Mucosa of gallbladder (tissue), 1 donor: ENCODE data around the gene IQCK. TPM values are rescaled to one million over a fixed set of nuclear protein-coding genes. Genes with fewer than 3 reads are reported as not detected.

Experiments used
- DNase-seq: peaks from one replicate; pipeline ENCODE4 v3.0.0-alpha.2; 2020; ENCODE audit warnings: low spot score
- total RNA-seq: library from RNA; stranded (reverse); gene quantifications from one replicate; pipeline ENCODE4 v1.2.1, GENCODE V29; 2021
- donor health status: DM: no; HTN: no; CAD: no.

IQCK gene
- total RNA-seq, 1 donor from 2014 or later: 23.7 TPM

DNA sequence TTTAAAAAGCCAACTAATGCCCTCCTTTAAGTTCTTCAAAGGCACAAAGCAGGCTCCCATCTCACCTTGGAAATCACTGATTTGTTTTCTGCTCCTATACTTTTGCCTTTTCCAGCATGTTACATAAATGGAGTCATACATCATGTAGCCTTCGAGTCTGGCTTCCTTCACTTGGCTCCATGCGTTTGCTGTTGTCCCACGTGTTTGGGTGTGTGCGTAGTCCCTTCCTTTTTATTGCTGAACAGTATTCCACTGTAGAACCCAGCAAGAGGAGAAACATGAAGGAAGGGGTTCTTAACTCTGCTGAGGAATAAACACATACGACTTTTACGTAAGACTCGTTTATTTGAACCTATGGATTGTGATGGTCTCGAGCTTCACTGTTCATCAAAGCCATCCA, 84.5 kb downstream of the IQCK start:
- DNase-seq: no peak

DNA sequence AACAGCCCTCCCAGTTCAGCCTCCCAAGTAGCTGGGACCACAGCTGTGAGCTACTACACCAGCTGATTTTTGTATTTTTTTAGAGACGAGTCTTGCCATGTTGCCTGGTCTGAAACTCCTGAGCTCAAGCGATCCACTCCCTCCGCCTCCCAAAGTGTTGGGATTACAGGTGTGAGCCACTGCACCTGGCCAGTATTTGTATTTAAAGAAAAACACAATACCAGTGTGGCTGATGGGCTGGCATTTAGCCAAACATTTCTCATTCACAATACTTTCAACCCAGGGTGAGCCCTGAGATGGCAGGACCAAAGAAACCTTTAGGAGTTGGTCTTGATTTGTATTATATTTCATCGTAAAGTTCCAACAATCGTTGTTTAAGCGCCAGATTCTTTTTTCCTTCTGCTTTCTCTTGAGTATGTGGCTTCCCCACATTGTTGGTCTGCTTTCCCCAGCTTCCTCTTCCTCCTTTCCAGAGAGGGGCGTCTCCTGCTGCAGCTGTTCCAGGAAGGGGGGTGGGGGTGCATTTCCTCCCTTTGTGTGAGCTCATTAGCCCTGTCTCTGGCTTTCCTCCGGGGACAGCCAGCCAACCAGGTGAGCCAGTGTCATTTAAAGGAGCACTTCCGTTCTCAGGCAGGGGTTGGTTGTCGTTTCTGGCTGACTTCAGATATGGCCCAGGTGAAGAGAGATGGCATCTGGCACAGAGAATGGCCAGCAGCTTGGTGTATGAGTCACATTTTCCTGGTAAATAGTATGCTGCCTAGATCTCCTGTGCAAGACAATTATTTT, 86.7 kb downstream of the IQCK start:
- DNase-seq: peak; percentile 60

DNA sequence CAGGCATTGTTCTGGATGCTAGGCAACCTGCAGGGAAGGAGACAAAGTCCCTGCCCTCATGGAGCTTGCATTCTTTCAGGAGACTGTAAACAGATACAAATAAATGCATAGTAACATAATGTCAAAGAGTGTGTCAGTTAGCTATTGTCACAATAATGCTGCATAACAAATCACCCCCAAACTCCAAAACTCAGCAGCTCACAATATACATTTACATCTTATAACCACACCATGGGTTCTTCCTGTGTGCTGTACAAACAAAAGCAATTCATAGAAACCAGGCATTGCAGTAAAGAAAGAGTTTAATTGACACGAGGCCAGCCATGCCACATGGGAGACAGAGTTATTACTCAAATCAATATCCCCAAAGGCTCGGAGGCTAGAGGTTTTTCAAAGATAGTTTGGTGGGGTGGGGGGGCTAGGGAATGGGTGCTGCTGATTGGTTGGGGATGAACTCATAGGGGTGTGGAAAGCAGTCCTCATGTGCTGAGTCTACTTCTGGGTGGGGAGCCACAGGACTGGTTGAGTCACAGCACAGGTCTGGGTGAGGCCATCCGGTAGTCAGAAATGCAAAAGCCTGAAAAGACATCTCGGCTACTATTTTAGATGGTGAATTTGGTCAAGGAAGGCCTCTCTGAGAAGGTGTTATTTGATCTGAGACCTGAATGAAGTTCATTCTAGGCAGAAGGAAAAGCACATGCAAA, 87.5 kb downstream of the IQCK start:
- no peak for DNase-seq

DNA sequence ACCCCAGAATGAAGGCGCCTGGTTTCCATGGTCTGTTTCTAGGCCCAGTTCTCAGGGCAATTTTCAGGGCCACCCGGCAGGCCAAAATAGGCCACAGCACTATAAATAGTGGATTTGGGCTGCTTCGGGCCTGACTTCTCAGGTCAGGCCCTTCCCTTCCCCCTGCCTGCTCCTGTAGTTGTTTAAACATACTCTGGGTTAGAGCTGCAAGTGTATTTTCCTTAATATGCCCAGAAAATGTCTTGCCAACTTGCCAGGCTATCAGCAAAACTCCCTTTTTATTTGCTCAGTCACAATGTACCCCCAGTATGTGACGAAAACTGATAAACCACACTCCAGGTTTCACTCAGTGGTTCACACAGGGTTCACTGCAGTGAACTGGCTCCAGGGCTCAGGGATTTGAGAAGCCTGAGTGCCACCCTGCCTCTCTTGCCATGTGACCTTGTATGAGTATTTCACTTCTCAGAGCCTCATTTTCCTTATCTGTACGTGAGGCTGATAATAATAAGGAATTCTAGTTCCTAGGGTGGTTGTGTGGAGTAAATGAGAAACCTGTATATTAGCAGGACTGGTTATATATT, 90.1 kb downstream of the IQCK start:
- peak; percentile 74 for DNase-seq

DNA sequence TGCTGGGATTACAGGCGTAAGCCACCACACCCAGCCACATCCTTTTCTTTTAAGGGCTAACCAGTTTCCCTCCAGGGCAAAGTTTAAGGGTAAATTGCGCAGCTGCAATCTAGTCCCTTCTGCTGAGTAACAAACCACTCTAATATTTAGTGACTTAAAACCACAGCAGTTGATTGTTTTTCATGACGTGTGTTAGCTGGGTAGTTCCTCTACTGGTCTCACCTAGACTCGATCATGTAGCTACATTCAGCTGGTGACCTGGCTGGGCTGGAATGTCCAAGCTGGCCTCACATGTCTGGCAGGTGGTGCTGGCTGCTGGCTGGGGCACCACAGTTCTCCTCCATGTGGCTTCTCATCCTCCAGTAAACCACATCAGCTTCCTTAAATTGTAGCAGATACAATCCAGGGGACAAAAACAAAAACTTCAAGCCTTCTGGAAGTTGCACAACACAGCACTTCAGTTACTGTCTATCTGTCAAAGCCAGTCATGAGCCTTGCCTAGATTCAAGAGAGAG, 91.1 kb downstream of the IQCK start:
- no peak for DNase-seq

DNA sequence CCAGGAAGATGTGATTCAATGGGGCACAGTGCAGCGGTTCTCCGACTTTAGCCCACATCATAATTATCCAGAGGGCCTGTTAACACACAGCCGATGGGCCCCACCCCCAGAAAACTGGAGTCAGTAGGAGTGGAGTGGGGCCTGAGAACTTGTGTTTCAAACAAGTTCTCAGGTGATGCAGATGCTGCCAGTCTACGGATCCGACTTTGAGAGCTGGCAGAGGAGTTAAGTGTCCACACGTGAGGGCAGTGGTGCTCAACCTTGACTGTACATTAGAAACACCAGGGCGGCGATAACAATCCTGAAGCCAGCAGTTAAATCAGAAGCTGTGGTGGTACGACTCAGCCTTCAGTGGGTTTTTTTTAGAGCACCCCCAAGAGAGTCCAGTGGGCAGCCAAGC, 91.6 kb downstream of the IQCK start:
- no peak for DNase-seq

DNA sequence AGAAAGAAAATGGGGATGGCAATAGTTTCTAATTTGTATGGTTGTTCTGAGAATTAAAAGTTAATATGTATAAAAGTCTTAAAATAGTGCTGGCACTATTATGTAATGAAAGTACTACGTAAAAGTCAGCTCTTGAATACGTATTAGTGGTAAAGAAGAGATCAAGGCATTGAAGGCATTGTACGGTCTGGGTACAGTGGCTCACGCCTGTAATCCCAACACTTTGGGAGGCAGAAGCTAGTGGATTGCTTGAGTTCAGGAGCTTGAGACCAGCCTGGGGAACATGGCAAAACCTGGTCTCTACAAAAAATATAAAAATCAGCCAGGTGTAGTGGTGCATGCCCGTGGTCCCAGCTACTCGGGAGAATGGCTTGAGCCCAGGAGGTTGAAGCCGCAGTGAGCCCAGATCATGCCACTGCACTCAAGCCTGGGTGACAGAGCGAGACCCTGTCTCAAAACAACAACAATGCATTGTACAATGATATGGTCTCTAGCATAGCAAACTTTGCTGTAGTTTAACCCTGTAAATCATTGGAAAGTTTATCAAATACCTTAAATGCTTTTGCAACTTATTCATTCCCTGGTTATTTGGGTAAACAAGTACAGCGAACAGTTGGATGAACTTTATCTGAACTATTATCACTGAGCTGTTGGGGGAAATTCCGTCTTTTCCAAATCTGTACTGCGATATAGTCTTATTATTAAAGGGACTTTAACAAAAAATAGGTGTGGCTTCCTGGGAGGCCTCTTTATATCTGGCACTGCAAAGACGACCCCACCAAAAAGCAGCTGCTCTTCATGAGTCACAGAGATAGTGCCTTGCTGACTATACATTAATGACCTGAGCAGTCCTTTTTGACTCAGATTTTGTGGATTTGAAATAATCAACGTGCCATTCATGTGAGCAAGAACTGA, 93.0 kb downstream of the IQCK start:
- no peak for DNase-seq

DNA sequence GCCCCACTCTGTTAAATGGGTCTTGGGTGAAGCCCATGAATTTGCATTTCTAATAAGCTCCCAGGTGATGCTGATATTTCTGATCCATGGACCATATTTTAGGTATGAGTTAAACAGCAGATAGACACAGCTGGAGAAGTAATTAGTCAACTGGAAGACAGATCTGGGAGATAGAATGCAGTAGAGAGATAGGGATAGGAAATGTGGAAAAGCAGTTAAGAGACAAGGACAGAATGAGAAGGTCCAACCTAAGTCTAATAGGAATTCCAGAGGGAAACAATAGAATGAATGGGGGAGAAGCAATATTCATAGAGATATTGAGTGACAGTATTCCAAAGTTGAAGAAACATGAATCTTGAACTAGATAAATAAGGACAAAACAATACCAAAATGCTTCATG, 94.9 kb downstream of the IQCK start:
- no peak for DNase-seq

DNA sequence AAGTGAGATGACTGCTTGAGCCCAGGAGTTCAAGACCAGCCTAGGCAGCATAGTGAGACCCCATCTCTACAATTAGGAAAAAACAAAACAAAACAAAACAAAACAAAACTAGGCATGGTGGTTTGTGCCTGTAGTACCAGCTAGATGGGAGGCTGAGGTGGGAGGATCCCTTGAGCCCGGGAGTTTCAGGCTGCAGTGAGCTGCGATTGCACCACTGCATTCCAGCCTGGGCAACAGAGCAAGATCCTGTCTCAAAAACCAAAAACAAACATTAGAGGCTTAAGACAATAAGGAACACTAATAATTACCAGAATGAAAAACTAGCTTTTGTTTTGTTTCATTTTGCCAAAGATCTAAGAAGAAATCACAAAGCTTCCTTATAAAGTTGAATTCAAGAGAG, 97.3 kb downstream of the IQCK start:
- DNase-seq: no peak

DNA sequence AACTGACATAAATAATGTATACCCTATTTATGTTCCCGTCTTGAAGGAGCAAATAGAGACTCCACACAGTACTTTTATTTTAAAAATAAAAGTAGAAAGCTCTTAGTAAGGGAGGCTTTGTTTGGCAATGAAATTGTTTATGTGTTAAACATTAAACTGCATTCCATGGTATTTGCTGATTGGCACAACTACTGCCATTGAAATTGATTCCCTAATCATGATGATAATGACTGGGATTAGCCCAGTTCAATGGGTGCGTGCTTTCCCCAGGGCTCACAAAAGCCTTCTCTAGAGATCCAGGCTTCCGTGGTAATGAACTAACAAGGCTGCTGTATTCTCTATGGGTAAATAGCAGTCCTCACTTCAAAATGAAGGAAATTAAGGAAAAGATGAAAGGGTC, 99.1 kb downstream of the IQCK start:
- DNase-seq: no peak

DNA sequence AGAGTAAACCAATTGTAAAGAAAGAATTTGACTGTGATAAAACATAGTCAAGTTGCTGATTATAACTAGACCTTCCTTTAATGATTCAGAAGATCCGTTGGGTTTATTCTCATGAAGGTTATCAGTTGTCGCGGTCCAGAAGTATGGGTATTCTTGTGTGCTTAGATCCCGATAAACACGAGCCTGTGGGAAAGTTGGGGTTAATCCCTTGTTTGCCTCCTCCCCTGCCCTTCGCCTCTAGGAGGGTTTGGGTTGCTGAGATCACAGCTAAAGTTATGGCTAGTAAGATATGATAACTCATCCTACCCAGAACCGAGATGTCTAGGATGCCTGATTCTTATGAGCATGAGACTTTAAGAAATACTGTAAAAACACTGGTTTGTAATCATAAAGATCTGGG, 99.8 kb downstream of the IQCK start:
- DNase-seq: no peak

DNA sequence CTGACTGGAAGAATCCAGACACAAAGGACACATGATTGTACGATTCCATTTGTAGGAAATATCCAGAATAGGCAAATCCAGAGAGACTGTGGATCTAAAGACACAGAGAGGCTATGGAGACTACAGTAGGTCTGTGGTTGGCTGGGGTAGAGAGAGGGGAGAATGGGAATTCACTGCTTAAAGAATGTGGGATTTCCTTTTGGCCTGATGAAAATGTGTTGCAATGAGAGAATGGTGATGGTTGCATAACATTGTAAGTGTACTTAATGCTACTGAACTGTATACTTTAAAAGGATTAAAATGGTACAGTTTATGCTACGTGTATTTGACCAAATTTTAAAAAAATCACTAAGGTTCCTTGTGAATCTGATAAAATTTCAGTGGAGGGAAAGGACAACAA, 104.5 kb downstream of the IQCK start:
- DNase-seq: no peak

DNA sequence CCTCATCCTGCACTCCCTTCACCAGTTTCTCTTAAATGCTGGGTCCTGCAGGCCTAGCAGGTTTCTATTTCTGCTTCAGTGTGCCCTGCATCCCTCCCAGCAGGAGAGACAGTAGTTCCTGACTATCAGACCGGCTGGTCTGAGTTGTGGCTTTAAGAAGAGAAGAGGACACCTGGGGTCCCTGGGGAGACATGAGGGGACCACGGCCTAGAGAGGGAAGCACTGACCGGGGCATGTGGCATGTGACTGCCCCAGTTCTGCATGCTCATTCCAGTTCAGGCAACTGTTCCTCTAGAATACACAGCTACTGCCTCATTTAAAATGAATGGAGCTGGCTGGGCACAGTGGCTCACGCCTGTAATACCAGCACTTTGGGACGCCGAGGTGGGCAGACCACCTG, 105.3 kb downstream of the IQCK start:
- no peak for DNase-seq

DNA sequence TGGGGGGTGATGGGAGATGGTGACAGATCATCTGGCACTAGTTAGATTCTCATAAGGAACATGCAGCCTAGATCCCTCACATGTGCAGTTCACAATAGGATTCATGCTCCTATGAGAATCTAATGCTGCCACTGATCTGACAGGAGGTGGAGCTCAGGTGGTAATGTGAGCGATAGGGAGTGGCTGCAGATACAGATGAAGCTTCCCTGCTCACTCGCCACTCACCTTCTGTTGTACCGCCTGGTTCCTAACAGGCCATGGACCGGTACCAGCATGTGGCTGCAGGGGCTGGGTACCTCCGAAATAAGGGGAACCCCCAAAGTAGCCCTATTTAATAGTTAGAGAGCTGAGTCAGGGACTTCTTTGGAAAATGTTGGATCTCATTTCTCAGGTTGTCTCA, 106.1 kb downstream of the IQCK start:
- no peak for DNase-seq

DNA sequence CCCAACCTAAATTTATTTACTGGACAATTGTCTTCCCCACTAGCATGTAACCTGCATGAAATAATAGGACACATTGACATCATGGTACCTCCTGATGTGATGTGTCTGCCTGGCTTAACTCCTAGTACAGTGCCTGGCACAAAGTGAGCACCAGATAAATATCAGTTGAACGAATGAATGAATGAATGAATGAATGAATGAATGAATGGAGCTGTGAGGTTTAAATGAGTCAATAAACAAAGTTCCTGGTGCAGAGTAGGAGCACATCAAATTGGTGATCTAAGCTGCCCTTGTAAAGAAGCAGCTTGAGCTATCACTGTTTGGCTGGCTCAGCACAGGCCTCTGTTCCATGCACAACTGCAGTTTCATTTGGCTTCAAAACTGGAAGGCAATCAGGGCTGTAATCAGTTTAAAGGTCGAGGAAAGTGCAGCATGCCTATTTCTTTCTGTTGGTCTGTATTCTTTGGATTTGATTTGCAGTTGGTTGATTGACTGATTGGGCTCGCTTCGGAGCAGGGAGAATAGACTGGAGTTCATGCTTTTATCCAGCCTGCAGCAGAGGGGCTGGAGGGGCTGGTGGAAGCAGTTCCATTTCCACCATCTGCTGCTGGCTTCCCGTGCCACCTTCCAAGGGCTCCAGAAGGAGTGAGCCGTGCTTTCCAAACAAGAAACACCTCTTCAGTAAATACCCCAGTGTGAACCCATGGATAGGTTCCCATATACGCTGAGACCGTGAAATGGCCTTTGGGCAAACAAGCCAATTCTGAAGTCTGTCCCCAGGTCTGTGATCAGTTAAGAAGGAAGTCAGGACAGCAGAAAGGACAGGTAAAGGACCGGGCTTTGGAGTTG, 112.0 kb downstream of the IQCK start:
- DNase-seq: no peak

DNA sequence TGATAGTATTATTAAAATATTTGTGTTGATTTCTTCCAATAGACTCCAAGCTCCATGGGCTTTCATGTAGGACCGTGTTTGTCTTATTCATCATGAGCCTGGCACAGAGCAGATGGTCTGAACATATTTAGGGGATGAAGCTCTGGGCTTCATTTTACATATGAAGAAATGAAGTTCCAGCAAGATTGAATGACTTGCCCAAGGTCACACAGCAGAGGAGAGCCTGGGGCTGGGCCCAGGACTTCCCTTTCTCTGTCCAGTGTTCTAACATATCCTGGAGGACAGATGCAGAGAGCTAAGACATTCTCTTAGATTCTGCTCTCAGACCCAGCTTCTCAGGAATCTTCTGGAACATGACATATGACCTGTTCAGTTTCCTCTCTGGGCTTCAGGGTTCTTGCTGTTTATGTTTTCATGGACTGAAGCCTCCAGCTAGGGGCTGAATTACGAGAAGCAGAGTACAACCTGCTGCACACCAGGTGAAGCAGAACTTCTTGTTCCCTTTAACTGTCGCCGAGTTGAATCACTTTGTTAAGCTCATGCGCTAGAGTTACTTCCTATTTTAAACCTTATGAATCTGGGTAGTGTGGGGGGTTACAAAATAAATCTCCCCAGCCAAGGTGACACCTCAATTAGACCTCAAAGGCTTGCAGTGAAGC, 113.0 kb downstream of the IQCK start:
- DNase-seq: no peak

DNA sequence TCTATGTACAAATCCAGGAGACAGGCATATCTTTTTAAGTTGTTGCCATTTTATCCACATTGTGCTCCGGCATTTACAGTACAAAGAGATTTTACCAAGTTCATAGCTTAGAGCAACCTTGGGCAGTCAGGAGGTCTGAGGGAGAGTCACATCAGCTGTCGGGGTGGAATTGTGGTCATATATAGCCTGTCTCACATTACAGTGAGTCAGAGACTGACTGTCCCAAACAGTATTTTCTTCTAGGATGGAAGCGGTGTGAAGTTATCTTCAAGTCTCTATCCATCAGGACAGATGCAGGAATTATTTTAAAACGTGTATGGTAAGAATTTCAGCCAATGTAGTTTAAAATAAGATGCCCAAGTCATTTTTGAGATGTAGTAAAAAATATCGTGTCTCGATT, 113.6 kb downstream of the IQCK start:
- DNase-seq: no peak

DNA sequence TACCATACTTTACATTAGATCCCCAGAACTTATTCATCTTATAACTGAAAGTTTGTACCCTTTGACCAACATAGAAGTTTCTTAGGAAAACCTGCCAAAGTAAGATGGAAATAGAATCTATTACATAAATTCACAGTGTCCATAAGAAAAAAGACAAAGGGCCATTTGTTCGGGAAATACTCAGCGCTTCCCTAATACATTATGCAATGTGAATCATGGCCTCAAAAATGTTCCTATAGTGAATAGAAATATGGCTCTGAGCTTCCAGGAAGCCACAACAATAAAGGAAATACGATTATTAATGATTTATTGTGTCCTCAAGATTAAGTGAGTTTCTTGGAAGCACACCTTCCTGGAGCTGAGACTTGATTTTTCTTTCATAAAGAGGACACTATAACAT, 115.1 kb downstream of the IQCK start:
- DNase-seq: no peak

DNA sequence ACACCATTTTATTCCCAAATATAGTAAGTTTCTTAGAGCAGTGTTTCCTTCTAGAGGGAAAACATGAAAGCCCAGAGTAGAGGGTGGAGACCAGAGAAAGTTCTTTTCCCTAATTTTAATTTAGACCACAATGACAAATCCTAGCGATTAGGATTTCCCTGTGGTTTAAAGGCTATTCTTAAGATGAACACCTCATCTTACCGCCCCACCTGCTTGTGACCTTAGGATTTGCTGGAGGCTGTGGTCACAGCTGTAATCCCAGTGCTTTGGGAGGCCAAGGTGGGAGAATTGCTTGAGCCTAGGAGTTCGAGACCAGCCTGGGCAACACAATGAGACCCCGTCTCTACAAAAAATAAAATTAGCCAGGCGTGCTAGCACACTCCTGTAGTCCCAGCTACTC, 115.5 kb downstream of the IQCK start:
- DNase-seq: no peak

DNA sequence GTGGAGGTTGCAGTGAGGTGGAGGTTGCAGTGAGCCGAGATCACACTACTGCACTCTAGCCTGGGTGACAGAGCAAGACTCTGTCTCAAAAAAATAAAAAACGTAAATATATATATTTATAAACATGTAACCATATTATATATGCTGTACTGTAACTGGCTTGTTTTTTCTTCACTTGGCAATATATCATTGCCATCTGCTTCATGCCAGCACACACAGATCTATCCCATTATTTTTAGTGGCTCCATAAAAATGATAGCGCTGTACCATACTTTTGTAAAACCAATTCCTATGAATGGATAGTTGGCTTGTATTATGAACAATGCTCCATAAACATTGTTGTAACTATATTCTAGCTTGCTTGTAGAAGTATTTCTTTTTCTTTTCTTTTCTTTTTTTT, 117.1 kb downstream of the IQCK start:
- no peak for DNase-seq
